ENCODE measurements around the gene PHPT1. TPM values are rescaled to one million over a fixed set of nuclear protein-coding genes. Genes with fewer than 3 reads are reported as not detected.

Gene PHPT1
- total and polyA plus RNA-seq, 2 donors (not counting 1 experiment from before 2014, with no cell fraction given) = 99.6 to 190 TPM

GRCh38 chr9:136854842-136855460, 5.7 kb downstream of the PHPT1 start:
- H3K27me3 ChIP-seq (ENCODE audit: control insufficient read depth, insufficient read depth, low read length) = no peaks in the 10 kb centered on the region
- no peaks in the 10 kb centered on the region for H3K79me2 ChIP-seq (ENCODE audit: control insufficient read depth, insufficient read depth, low read length)
- no peak overlapping the region for H3K4me3 ChIP-seq (replicated peaks in 1 of 4; ENCODE audit: control extremely low read depth in 1 of 4, insufficient read depth in 1 of 4, low read depth in 3 of 4, low read length in 4 of 4)
- H3K9me3 ChIP-seq (ENCODE audit: control insufficient read depth, insufficient read depth, low read depth, low read length) = no peaks in the 10 kb centered on the region
- peaks cover 5% of the 10 kb centered on the region for H3K4me1 ChIP-seq (ENCODE audit: control insufficient read depth, extremely low read depth, insufficient read depth, low read length)
- no peak overlapping the region for H2AFZ ChIP-seq (ENCODE audit: low read length)
- TF ChIP-seq CTCF (conservative IDR thresholded peaks at IDR 0.05 in 1 of 2, IDR thresholded peaks at IDR 0.05 in 1 of 2; ENCODE audit: low read depth in 1 of 2, low read length in 2 of 2) = no peak
- no peak for TF ChIP-seq EZH2 (IDR thresholded peaks at IDR 0.05; ENCODE audit: low read length, missing control alignments)
- H3K36me3 ChIP-seq (ENCODE audit: control insufficient read depth, insufficient read depth, low read length) = peaks cover 19% of the 10 kb centered on the region
- H3K9ac ChIP-seq (ENCODE audit: insufficient read depth, low read length) = no peak overlapping the region
- DNase-seq (ENCODE audit: low read depth in 2 of 2) = no peak
- H3K4me2 ChIP-seq (ENCODE audit: extremely low read depth, insufficient read depth, low read length) = no peak overlapping the region
- H3K27ac ChIP-seq (ENCODE audit: insufficient read depth, low read length) = no peak overlapping the region
- H4K20me1 ChIP-seq (ENCODE audit: control insufficient read depth, extremely low read depth, insufficient read depth, low read length) = no peaks in the 10 kb centered on the region

GRCh38 chr9:136855461-136856078, 6.4 kb downstream of the PHPT1 start:
- Histone ChIP-seq H3K4me3 (replicated peaks in 1 of 4; ENCODE audit: control extremely low read depth in 1 of 4, insufficient read depth in 1 of 4, low read depth in 3 of 4, low read length in 4 of 4) (no peak overlapping the region), H3K27me3 (ENCODE audit: control insufficient read depth, insufficient read depth, low read length) (no peaks in the 10 kb centered on the region), H3K4me2 (ENCODE audit: extremely low read depth, insufficient read depth, low read length) (no peak overlapping the region), H3K9me3 (ENCODE audit: control insufficient read depth, insufficient read depth, low read depth, low read length) (no peaks in the 10 kb centered on the region), H3K79me2 (ENCODE audit: control insufficient read depth, insufficient read depth, low read length) (no peaks in the 10 kb centered on the region), H3K36me3 (ENCODE audit: control insufficient read depth, insufficient read depth, low read length) (peaks cover 17% of the 10 kb centered on the region), H2AFZ (ENCODE audit: low read length) (no peak overlapping the region), H3K4me1 (ENCODE audit: control insufficient read depth, extremely low read depth, insufficient read depth, low read length) (peaks cover 2% of the 10 kb centered on the region), H3K27ac (ENCODE audit: insufficient read depth, low read length) (no peak overlapping the region), H4K20me1 (ENCODE audit: control insufficient read depth, extremely low read depth, insufficient read depth, low read length) (no peaks in the 10 kb centered on the region), H3K9ac (ENCODE audit: insufficient read depth, low read length) (no peak overlapping the region)
- TF ChIP-seq CTCF (conservative IDR thresholded peaks at IDR 0.05 in 1 of 2, IDR thresholded peaks at IDR 0.05 in 1 of 2; ENCODE audit: low read depth in 1 of 2, low read length in 2 of 2) = no peak
- TF ChIP-seq EZH2 (IDR thresholded peaks at IDR 0.05; ENCODE audit: low read length, missing control alignments) = no peak
- DNase-seq (ENCODE audit: low read depth in 2 of 2) = no peak

GRCh38 chr9:136856079-136856476, 6.9 kb downstream of the PHPT1 start:
- TF ChIP-seq EZH2 (IDR thresholded peaks at IDR 0.05; ENCODE audit: low read length, missing control alignments) (no peak), CTCF (conservative IDR thresholded peaks at IDR 0.05 in 1 of 2, IDR thresholded peaks at IDR 0.05 in 1 of 2; ENCODE audit: low read depth in 1 of 2, low read length in 2 of 2) (no peak)
- no peak for DNase-seq (ENCODE audit: low read depth in 2 of 2)

More at GRCh38 chr9:136856079-136856476, 6.9 kb downstream of the PHPT1 start:
- Histone ChIP-seq H3K27ac (ENCODE audit: insufficient read depth, low read length) (no peak overlapping the region), H3K9ac (ENCODE audit: insufficient read depth, low read length) (no peak overlapping the region), H3K79me2 (ENCODE audit: control insufficient read depth, insufficient read depth, low read length) (no peaks in the 10 kb centered on the region), H4K20me1 (ENCODE audit: control insufficient read depth, extremely low read depth, insufficient read depth, low read length) (no peaks in the 10 kb centered on the region), H3K4me2 (ENCODE audit: extremely low read depth, insufficient read depth, low read length) (no peak overlapping the region), H3K9me3 (ENCODE audit: control insufficient read depth, insufficient read depth, low read depth, low read length) (no peaks in the 10 kb centered on the region), H3K4me3 (replicated peaks in 1 of 4; ENCODE audit: control extremely low read depth in 1 of 4, insufficient read depth in 1 of 4, low read depth in 3 of 4, low read length in 4 of 4) (no peak overlapping the region), H3K27me3 (ENCODE audit: control insufficient read depth, insufficient read depth, low read length) (no peaks in the 10 kb centered on the region), H2AFZ (ENCODE audit: low read length) (no peak overlapping the region), H3K4me1 (ENCODE audit: control insufficient read depth, extremely low read depth, insufficient read depth, low read length) (peaks cover 2% of the 10 kb centered on the region), H3K36me3 (ENCODE audit: control insufficient read depth, insufficient read depth, low read length) (peaks cover 18% of the 10 kb centered on the region)
